ENCODE results near the gene RTEL1. TPM values are rescaled to one million over a fixed set of nuclear protein-coding genes. Genes with fewer than 3 reads are reported as not detected.

RTEL1 gene
- total RNA-seq, 1 experiment from 2014 or later, result 33.4 TPM

DNA sequence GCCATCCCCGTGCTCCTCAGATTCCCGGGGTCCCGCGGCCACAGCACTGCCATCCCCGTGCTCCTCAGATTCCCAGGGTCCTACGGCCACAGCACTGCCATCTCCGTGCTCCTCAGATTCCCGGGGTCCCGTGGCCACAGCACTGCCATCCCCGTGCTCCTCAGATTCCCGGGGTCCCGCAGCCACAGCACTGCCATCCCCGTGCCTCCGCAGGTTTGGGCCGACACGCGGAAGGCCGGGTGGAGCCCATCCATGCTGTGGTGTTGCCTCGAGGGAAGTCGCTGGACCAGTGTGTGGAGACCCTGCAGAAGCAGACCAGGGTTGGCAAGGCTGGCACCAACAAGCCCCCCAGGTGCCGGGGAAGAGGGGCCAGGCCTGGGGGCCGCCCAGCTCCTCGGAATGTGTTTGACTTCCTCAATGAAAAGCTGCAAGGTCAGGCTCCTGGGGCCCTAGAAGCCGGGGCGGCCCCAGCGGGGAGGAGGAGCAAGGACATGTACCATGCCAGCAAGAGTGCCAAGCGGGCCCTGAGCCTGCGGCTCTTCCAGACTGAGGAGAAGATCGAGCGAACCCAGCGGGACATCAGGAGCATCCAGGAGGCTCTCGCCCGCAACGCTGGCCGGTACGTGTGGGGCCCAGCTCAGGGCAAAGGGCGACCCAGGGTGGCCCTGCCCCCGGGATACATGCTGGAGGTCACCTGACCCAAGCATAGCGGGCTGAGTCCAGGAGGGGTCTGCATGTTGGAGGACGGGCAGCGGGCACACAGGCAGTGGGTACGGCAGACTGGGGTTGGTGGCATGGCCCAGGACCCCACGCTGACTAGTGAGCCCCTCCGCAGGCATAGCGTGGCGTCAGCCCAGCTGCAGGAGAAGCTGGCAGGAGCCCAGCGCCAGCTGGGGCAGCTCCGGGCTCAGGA is 77.1 kb downstream of the RTEL1 start:
- Histone ChIP-seq H2BK20ac (ENCODE audit: low read depth, low read length, poor library complexity, severe bottlenecking) (no peak overlapping the region), H3K23ac (ENCODE audit: insufficient read length, low read depth, low read length) (no peak overlapping the region), H2AK5ac (ENCODE audit: insufficient read length, low read length) (no peak overlapping the region), H4K20me1 (ENCODE audit: control insufficient read depth, insufficient read depth, insufficient read length) (no peaks in the 10 kb centered on the region), H3K4ac (ENCODE audit: low read depth, low read length) (no peak overlapping the region), H4K91ac (ENCODE audit: insufficient read length, low read depth, low read length) (no peak overlapping the region), H2BK12ac (ENCODE audit: insufficient read length, low read depth, low read length) (no peak overlapping the region), H3K9ac (ENCODE audit: extremely low read depth, insufficient read length, low read length) (no peak overlapping the region), H3K9me3 (ENCODE audit: control insufficient read depth, low read depth, low read length) (no peaks in the 10 kb centered on the region), H2BK15ac (ENCODE audit: low read depth, low read length) (no peak overlapping the region), H3K79me1 (ENCODE audit: insufficient read depth, low read depth, low read length, poor library complexity, severe bottlenecking) (no peaks in the 10 kb centered on the region), H3K79me2 (ENCODE audit: insufficient read depth, low read length) (no peaks in the 10 kb centered on the region), H3K18ac (ENCODE audit: insufficient read length, low read depth, low read length) (no peak overlapping the region), H3K4me1 (ENCODE audit: insufficient read depth, low read length) (no peaks in the 10 kb centered on the region), H4K5ac (ENCODE audit: insufficient read length, low read depth, low read length) (no peak overlapping the region), H4K8ac (replicated peaks; ENCODE audit: insufficient read length, low read depth, low read length) (no peak overlapping the region), H3K27ac (ENCODE audit: insufficient read length, low read depth, low read length) (no peak overlapping the region), H2AFZ (ENCODE audit: low read length) (no peak overlapping the region), H3T11ph (ENCODE audit: low read length) (no peak overlapping the region), H2BK120ac (ENCODE audit: low read depth, low read length, poor library complexity, severe bottlenecking) (no peak overlapping the region), H3K27me3 (ENCODE audit: insufficient read depth, low read length) (no peaks in the 10 kb centered on the region), H3K14ac (ENCODE audit: insufficient read depth, low read length) (no peak overlapping the region), H2BK5ac (ENCODE audit: insufficient read length, low read length) (no peak overlapping the region), H3K23me2 (ENCODE audit: insufficient read length, low read depth, low read length, poor library complexity, severe bottlenecking) (no peaks in the 10 kb centered on the region), H3K4me2 (ENCODE audit: insufficient read depth, insufficient read length, low read length) (no peak overlapping the region), H3K56ac (ENCODE audit: insufficient read length, low read depth, low read length) (no peak overlapping the region)
- Mint-ChIP-seq H3K4me1 (no peaks in the 10 kb centered on the region), H3K9me3 (no peaks in the 10 kb centered on the region), H3K4me3 (no peak overlapping the region), H3K27me3 (ENCODE audit: low read depth) (no peaks in the 10 kb centered on the region; the same call in 1 of the 2 replicates), H3K27ac (no peak overlapping the region), H3K36me3 (ENCODE audit: insufficient read depth in 1 of 3, low read depth in 3 of 3) (peaks cover 9 to 19% (median 11%) of the 10 kb centered on the region in 3 experiments; a peak in 6 of 7 replicates)
- WGBS (ENCODE audit: extremely low coverage, insufficient read length, low lambda C conversion rate), result no CpG with 5 or more reads among the region's 48 CpGs
- TF ChIP-seq, protein P1, sequence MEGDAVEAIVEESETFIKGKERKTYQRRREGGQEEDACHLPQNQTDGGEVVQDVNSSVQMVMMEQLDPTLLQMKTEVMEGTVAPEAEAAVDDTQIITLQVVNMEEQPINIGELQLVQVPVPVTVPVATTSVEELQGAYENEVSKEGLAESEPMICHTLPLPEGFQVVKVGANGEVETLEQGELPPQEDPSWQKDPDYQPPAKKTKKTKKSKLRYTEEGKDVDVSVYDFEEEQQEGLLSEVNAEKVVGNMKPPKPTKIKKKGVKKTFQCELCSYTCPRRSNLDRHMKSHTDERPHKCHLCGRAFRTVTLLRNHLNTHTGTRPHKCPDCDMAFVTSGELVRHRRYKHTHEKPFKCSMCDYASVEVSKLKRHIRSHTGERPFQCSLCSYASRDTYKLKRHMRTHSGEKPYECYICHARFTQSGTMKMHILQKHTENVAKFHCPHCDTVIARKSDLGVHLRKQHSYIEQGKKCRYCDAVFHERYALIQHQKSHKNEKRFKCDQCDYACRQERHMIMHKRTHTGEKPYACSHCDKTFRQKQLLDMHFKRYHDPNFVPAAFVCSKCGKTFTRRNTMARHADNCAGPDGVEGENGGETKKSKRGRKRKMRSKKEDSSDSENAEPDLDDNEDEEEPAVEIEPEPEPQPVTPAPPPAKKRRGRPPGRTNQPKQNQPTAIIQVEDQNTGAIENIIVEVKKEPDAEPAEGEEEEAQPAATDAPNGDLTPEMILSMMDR (conservative IDR thresholded peaks at IDR 0.05), result no peak
- no peak for DNase-seq
